ENCODE results near the gene EPGN. TPM values are rescaled to one million over a fixed set of nuclear protein-coding genes. Genes with fewer than 3 reads are reported as not detected.

Gene EPGN
- total and polyA plus RNA-seq, 2 of the 8 experiments (the other 6 are each of a cell fraction or from before 2014, with no cell fraction given), result not detected

GRCh38 chr4:74327762-74328161 is 19.5 kb downstream of the EPGN start:
- Histone ChIP-seq H3K23ac (ENCODE audit: insufficient read length) (no peak overlapping the region), H3K4me3 (ENCODE audit: extremely low read depth in 1 of 4, insufficient read depth in 2 of 4, low read depth in 3 of 4, low read length in 4 of 4) (no peak overlapping the region), H3K9ac (replicated peaks in 1 of 4; ENCODE audit: extremely low read depth in 1 of 4, low read depth in 3 of 4, low read length in 3 of 4) (no peak overlapping the region), H3K4me1 (replicated peaks in 1 of 4; ENCODE audit: control insufficient read depth in 3 of 4, insufficient read depth in 4 of 4, low read length in 3 of 4) (peaks cover 0 to 2% (median 0%) of the 10 kb centered on the region in 4 experiments; a peak in 1 of 7 replicates), H3K14ac (ENCODE audit: insufficient read length) (no peak overlapping the region), H3K23me2 (ENCODE audit: low read depth, low read length) (no peaks in the 10 kb centered on the region), H2BK20ac (ENCODE audit: low read length) (no peak overlapping the region), H2AFZ (ENCODE audit: low read length) (no peak overlapping the region), H3K4ac (replicated peaks; ENCODE audit: insufficient read length, low read depth, low read length) (no peak overlapping the region), H3K18ac (ENCODE audit: extremely low read depth, low read length) (no peak overlapping the region), H3K79me1 (ENCODE audit: low read depth, low read length) (no peaks in the 10 kb centered on the region), H4K8ac (ENCODE audit: extremely low read depth, insufficient read depth, low read length) (no peak overlapping the region), H4K20me1 (replicated peaks in 1 of 2; ENCODE audit: control insufficient read depth in 1 of 2, insufficient read depth in 2 of 2, low read length in 2 of 2) (no peaks in the 10 kb centered on the region), H2BK15ac (ENCODE audit: low read length) (no peak overlapping the region), H4K91ac (replicated peaks; ENCODE audit: insufficient read length, low read length) (no peak overlapping the region), H2BK12ac (ENCODE audit: low read depth, low read length) (no peak overlapping the region), H3K79me2 (ENCODE audit: control insufficient read depth in 1 of 2, insufficient read depth in 2 of 2, low read length in 2 of 2) (no peaks in the 10 kb centered on the region), H2BK5ac (ENCODE audit: low read depth, low read length) (no peak overlapping the region), H3K36me3 (ENCODE audit: control insufficient read depth in 2 of 4, insufficient read depth in 4 of 4, low read length in 3 of 4) (no peaks in the 10 kb centered on the region), H2AK5ac (ENCODE audit: low read depth, low read length) (no peak overlapping the region), H3K9me3 (ENCODE audit: insufficient read depth in 2 of 2, low read depth in 1 of 2, low read length in 1 of 2) (no peaks in the 10 kb centered on the region), H2BK120ac (replicated peaks; ENCODE audit: low read depth, low read length) (no peak overlapping the region), H3K27ac (ENCODE audit: low read depth, low read length) (no peak overlapping the region), H4K5ac (ENCODE audit: insufficient read length, low read depth, low read length) (no peak overlapping the region), H3K4me2 (ENCODE audit: insufficient read depth in 1 of 2, low read depth in 2 of 2, low read length in 2 of 2) (no peak overlapping the region), H3K27me3 (replicated peaks in 1 of 4; ENCODE audit: control insufficient read depth in 3 of 4, extremely low read depth in 1 of 4, insufficient read depth in 3 of 4, low read length in 3 of 4) (no peaks in the 10 kb centered on the region), H3K56ac (replicated peaks; ENCODE audit: insufficient read length, low read depth, low read length) (no peak overlapping the region)
- CTCF ChIA-PET (ENCODE audit: partially characterized antibody), result interaction anchor here (1.1 kb wide), 1 partner anchor 342 kb away, joined by 3 read pairs; no protein-coding TSS in a partner anchor
- WGBS, 2 experiments (ENCODE audit: extremely low coverage in 1 of 2, insufficient coverage in 1 of 2, insufficient read length in 1 of 2, insufficient replicate concordance in 2 of 2, low coverage in 1 of 2, low lambda C conversion rate in 2 of 2, missing lambda C conversion rate in 1 of 2), result 90% methylated on average over 3 of the region's 3 CpGs; no CpG with 5 or more reads in 1 of the 2 experiments
- DNase-seq (ENCODE audit: low read depth in 1 of 2, low spot score in 2 of 2) (no peak), FAIRE-seq (no peak)
- POLR2A ChIA-PET (ENCODE audit: partially characterized antibody), result interaction anchor here (0.7 kb wide), 1 partner anchor 304 kb away, joined by 3 read pairs; no protein-coding TSS in a partner anchor
- TF ChIP-seq CTBP2 (IDR thresholded peaks at IDR 0.05; ENCODE audit: borderline replicate concordance, insufficient read depth, insufficient read length, low read length), result no peak
- TF ChIP-seq TAF1 (IDR thresholded peaks at IDR 0.05; ENCODE audit: low read depth, low read length), result no peak
- TF ChIP-seq E2F6 (IDR thresholded peaks at IDR 0.05), result no peak
- TF ChIP-seq RXRA (IDR thresholded peaks at IDR 0.05; ENCODE audit: insufficient read depth, low read depth, low read length), result no peak
- no peak for TF ChIP-seq NRF1 (IDR thresholded peaks at IDR 0.05; ENCODE audit: low read depth, low read length)
- no peak for TF ChIP-seq CHD2 (IDR thresholded peaks at IDR 0.05; ENCODE audit: low read length)
- TF ChIP-seq HDAC2 (IDR thresholded peaks at IDR 0.05; ENCODE audit: borderline replicate concordance in 1 of 2, low read depth in 2 of 2, low read length in 2 of 2), result no peak
- TF ChIP-seq ZNF274 (IDR thresholded peaks at IDR 0.05; ENCODE audit: borderline replicate concordance, extremely low read depth, low read length), result no peak
- TF ChIP-seq TAF7 (optimal IDR thresholded peaks at IDR 0.05; ENCODE audit: borderline replicate concordance, low read depth, low read length), result no peak
- TF ChIP-seq CBX5 (IDR thresholded peaks at IDR 0.05; ENCODE audit: low read depth, low read length), result no peak
- no peak for TF ChIP-seq SP2 (IDR thresholded peaks at IDR 0.05; ENCODE audit: low read length)
- no peak for TF ChIP-seq NANOG (IDR thresholded peaks at IDR 0.05; ENCODE audit: insufficient read depth, low read depth, low read length, poor library complexity, severe bottlenecking)

All from H1 (cell line).